LNCaP clone FGC (cell line): ENCODE measurements around the gene SHISA4.
A peak's percentile ranks its signal among the peaks of the same experiment; 100 is the strongest.

Source experiments
- DNase-seq: peaks from one replicate; pipeline ENCODE4 v3.0.0-alpha.2; 2011; ENCODE audit warnings: low read depth
- H3K4me3 ChIP-seq: 2 replicates; pipeline ENCODE4 v1.5.1; 2011; ENCODE audit warnings: mild to moderate bottlenecking, low read depth, low read length, control low read depth
- CTCF ChIP-seq: IDR thresholded peaks from 2 replicates; pipeline ENCODE4 v1.5.1; 2012; ENCODE audit warnings: mild to moderate bottlenecking; ENCODE audit not compliant: control insufficient read depth, insufficient read depth; ENCODE audit errors: extremely low read depth

The SHISA4 gene

DNA sequence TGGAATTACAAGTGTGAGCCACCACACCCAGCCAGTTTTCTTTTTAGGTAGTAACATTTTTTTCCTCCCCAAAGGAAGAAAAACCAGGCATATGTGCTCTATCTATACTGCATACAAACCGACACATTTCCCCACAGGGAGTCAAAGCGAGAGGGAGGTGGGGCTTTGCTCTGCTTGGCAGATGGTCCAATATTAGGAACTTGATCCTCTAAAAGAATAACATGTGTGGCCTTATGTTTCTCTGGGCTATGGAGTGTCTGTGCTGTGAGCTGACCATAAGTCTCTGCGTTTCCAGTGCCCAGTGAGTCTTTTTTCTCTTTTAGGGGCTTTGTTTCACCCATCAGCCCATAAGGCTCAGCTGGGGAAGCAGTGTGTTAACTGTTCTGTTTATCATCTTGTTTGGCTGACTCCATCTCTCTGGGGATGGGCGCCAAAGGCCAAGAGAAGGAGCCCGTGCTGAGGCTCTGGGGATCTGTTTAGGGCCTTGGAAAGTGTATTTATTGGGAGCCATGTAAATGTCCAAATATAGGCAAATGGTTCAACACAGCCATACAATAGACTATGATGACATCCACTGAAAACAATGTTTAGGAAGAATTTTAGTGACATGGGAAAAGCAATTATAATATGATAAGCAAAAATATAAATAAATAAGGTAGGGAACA, 37.4 kb downstream of the SHISA4 start:
- H3K4me3 ChIP-seq: no peak overlapping the region
- DNase-seq: no peak
- TF ChIP-seq CTCF: no peak

DNA sequence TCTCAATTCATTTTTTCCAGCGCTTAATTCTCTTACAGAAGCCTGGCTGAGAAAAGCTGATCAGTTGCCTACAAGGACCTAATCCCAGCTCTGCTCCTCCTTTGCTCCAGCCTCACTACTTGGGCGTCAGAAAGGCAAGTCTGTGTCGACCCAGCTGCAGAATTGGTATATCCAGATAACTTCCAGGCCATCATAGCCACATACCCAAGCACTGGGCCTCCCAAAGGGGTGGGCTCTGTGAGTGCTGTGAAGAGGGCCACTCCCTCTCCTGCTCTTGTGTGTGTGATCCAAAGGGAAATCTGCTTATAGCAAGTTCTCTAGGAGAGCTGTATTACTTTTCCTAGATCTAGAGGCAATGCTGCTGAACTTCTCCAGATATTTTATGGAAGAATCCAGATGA, 39.6 kb downstream of the SHISA4 start:
- TF ChIP-seq CTCF: no peak
- no peak overlapping the region for H3K4me3 ChIP-seq
- no peak for DNase-seq

GRCh38 chr1:201930137-201930536, 41.4 kb downstream of the SHISA4 start:
- TF ChIP-seq CTCF: no peak
- H3K4me3 ChIP-seq: no peak overlapping the region
- DNase-seq: no peak

DNA sequence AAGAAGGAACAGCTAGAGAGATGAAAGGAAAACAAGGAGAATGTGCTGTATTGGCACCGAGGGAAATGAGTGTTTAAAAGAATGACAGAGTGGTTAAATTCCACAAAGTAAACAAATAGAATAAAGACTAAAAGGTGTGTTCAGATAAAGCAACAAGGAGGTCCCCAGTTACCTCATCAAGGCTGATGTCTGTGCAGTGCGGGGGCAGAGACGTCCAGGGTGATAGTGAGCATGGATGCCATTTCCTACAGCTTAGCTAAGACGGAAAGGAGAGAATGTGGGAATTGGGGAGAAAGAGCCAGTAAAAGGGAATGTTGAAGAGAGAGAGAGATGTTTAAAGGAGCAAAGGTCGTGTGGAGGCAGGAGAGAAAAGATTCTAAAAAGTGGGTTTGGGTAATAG, 42.1 kb downstream of the SHISA4 start:
- TF ChIP-seq CTCF: no peak
- DNase-seq: no peak
- no peak overlapping the region for H3K4me3 ChIP-seq

DNA sequence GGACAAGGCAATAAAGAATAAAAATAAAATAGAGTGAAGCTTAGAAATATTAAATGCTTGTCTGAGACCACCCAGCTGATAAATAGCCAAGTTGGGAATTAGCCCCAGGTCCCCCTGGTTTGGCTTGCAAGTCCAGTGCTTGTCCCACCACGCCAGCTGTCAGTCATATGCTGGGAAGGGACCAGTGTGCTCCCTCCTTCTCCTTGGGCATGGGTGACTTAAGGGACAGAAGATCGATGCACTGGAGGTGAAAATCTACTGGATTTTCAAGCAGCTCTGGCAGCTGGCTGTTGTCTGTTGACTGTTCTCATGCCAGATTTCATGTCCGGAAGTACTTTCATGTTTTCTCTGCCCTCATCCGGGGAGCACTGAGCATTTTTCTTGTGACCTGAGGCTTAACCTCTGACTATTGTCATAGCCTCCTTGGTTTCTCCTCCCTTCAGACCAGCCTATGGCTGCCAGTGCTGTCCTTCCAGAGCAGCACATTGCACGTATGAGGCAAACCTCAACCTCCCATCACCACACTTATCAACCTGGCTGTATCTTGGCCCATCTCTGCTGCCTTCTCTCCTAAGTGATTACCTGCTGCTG, 45.2 kb downstream of the SHISA4 start:
- no peak for TF ChIP-seq CTCF
- H3K4me3 ChIP-seq: no peak overlapping the region
- DNase-seq: peak; percentile 1

DNA sequence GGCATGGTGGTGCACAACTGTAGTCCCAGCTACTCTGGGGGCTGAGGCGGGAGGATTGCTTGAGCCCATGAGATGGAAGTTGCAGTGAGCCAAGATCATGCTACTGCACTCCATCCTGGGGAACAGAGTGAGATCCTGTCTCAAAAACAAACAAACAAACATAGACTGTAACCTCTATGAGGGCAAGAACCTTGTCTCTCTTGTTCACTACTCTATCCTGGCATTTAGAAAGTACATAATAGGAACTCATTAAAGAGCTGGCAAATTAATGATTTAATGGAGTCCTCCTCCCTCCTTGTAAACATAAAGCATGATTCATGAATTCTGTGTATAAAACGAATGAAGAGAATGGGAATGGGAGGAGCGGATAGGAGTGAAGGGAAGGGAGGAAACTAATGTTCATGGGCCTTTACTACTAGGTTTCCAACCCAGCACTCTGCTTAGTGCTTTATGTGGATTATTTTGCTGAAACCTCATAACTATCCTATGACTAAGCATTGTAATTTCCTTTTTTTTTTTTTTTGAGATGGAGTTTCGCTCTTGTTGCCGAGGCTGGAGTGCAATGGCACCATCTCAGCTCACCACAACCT, 49.0 kb downstream of the SHISA4 start:
- DNase-seq: no peak
- TF ChIP-seq CTCF: no peak
- no peak overlapping the region for H3K4me3 ChIP-seq
